Gastrocnemius medialis (tissue), 4 donors: ENCODE measurements around the gene SLCO4A1. TPM values are rescaled to one million over a fixed set of nuclear protein-coding genes. Genes with fewer than 3 reads are reported as not detected.
"Not testable (repeated sequence)": the region's sequence is repeated elsewhere in the genome, so short reads cannot be mapped to it uniquely, and the experiment has no call there.

Experiments
- ATAC-seq, 2 donors: fragments of 150-250 bp; one replicate each; pipeline ENCODE4 v1.9.1; 2016
- DNase-seq, 2 donors: peaks; one replicate each; pipeline ENCODE4 v3.0.0-alpha.2; 2019
- H3K27ac ChIP-seq, 4 donors: fragments of 200-600 bp; sonication (generic); 1 replicate in 1 of 4; 2 replicates in 3 of 4; pipeline ENCODE4 v1.5.1; 2016 to 2018; ENCODE audit warnings: mild to moderate bottlenecking in 2 of 4, moderate library complexity in 1 of 4
- H3K27me3 ChIP-seq, 3 donors: fragments of 200-600 bp; sonication (generic) in 2 of 3; 1 replicate in 1 of 3; 2 replicates in 2 of 3; pipeline versions ENCODE4 v1.5.1 to v1.6.0; 2016 to 2019; ENCODE audit warnings: mild to moderate bottlenecking in 1 of 3, moderate library complexity in 1 of 3
- H3K36me3 ChIP-seq, 2 donors: fragments of 200-600 bp; sonication (generic) in 1 of 2; one replicate each; pipeline ENCODE4 v1.5.1; 2017 to 2018
- H3K4me1 ChIP-seq, 2 donors: fragments of 200-600 bp; sonication (generic) in 1 of 2; one replicate each; pipeline ENCODE4 v1.5.1; 2016 to 2017; ENCODE audit warnings: mild to moderate bottlenecking in 2 of 2
- H3K4me3 ChIP-seq, 4 donors: fragments of 200-600 bp; sonication (generic) in 3 of 4; 1 replicate in 1 of 4; 2 replicates in 3 of 4; pipeline ENCODE4 v1.5.1; 2016 to 2019; ENCODE audit warnings: mild to moderate bottlenecking in 2 of 4
- H3K9me3 ChIP-seq, 3 donors: fragments of 200-600 bp; sonication (generic) in 2 of 3; 1 replicate in 1 of 3; 2 replicates in 2 of 3; pipeline ENCODE4 v1.5.1; 2016 to 2019
- CTCF ChIP-seq, 5 experiments: fragments of 450-650 bp in 3 of 5; fragments of 200-600 bp in 2 of 5; sonication (generic) in 2 of 5; IDR thresholded peaks in 4 of 5; conservative IDR thresholded peaks in 1 of 5; 1 replicate in 4 of 5; 2 replicates in 1 of 5; pipeline ENCODE4 v1.5.1; 2016 to 2019; ENCODE audit warnings: antibody characterized with exemption in 5 of 5, mild to moderate bottlenecking in 3 of 5, moderate library complexity in 3 of 5
- POLR2A ChIP-seq, 2 donors: fragments of 450-650 bp; IDR thresholded peaks; one replicate each; pipeline ENCODE4 v1.6.1; 2017; ENCODE audit warnings: antibody characterized with exemption in 2 of 2, mild to moderate bottlenecking in 2 of 2, moderate library complexity in 2 of 2
- in situ Hi-C, 4 donors: fragments of 200-750 bp; cut with MboI; loops; one replicate each; pipeline versions ENCODE4 v1.15.0 to v1.8.0; 2017; ENCODE audit warnings: low sequenced_read_pairs in 4 of 4
- intact Hi-C: fragments of 100-400 bp; cut with DNase I; formaldehyde crosslinking; loops from one replicate; pipeline ENCODE4 v1.15.1; 2023; ENCODE audit warnings: low total_unique reads
- total RNA-seq, 4 donors: library from RNA; depleted of rRNA; stranded (reverse); fragments of >200 nt; gene quantifications; one replicate each; pipeline versions ENCODE4 v1.1.0 to v1.2.3, GENCODE V29; 2016

SLCO4A1 gene
- total RNA-seq, 4 donors from 2014 or later: 20.4 to 26.9 (median 21.8) TPM

GRCh38 chr20:62678553-62678952 is 36.2 kb downstream of the SLCO4A1 start:
- H3K9me3 ChIP-seq: no peaks in the 10 kb centered on the region
- DNase-seq (no peak), ATAC-seq (no peak)
- no peak overlapping the region for H3K27ac ChIP-seq
- no peaks in the 10 kb centered on the region for H3K4me1 ChIP-seq
- H3K27me3 ChIP-seq: peaks cover 24 to 54% (median 29%) of the 10 kb centered on the region in 3 donors
- intact Hi-C loops (no loop called here), in situ Hi-C loops (loop anchor here in 1 of 4 donors (10.0 kb wide), 1 partner anchor 126 kb away; the partner anchor contains the start of gene OGFR)
- H3K4me3 ChIP-seq: no peak overlapping the region
- TF ChIP-seq CTCF (IDR thresholded peaks at IDR 0.05 in 4 of 5, conservative IDR thresholded peaks at IDR 0.05 in 1 of 5) (no peak), POLR2A (IDR thresholded peaks at IDR 0.05) (no peak)
- no peaks in the 10 kb centered on the region for H3K36me3 ChIP-seq

- H3K27ac ChIP-seq: no peak overlapping the region
- no peaks in the 10 kb centered on the region for H3K9me3 ChIP-seq
- in situ Hi-C loops (loop anchor here in 1 of 4 donors (10.0 kb wide), 1 partner anchor 125 kb away; the partner anchor contains the start of gene OGFR), intact Hi-C loops (no loop called here)
- ATAC-seq (no peak), DNase-seq (no peak)
- no peaks in the 10 kb centered on the region for H3K4me1 ChIP-seq
- no peak overlapping the region for H3K4me3 ChIP-seq
- peaks cover 18 to 45% (median 34%) of the 10 kb centered on the region in 3 donors for H3K27me3 ChIP-seq
- TF ChIP-seq POLR2A (IDR thresholded peaks at IDR 0.05): no peak
- no peak for TF ChIP-seq CTCF (IDR thresholded peaks at IDR 0.05 in 4 of 5, conservative IDR thresholded peaks at IDR 0.05 in 1 of 5)
- no peaks in the 10 kb centered on the region for H3K36me3 ChIP-seq
These were observed 37.8 kb downstream of the SLCO4A1 start for GRCh38 chr20:62679978-62680589.

GRCh38 chr20:62682912-62683517 is 40.7 kb downstream of the SLCO4A1 start:
- DNase-seq (no peak), ATAC-seq (no peak)
- intact Hi-C loops: no loop called here
- Histone ChIP-seq H3K9me3 (no peaks in the 10 kb centered on the region), H3K27ac (no peak overlapping the region), H3K27me3 (peaks cover 8 to 40% (median 31%) of the 10 kb centered on the region in 3 donors), H3K4me3 (no peak overlapping the region), H3K4me1 (no peaks in the 10 kb centered on the region), H3K36me3 (no peaks in the 10 kb centered on the region)
- in situ Hi-C loops: no loop called here
- no peak for TF ChIP-seq POLR2A (IDR thresholded peaks at IDR 0.05)
- TF ChIP-seq CTCF (IDR thresholded peaks at IDR 0.05 in 4 of 5, conservative IDR thresholded peaks at IDR 0.05 in 1 of 5): no peak

GRCh38 chr20:62683660-62684322 is 41.5 kb downstream of the SLCO4A1 start:
- H3K36me3 ChIP-seq, ATAC-seq, in situ Hi-C loops, H3K4me3 ChIP-seq, intact Hi-C loops, DNase-seq, H3K27ac ChIP-seq, H3K9me3 ChIP-seq, H3K4me1 ChIP-seq: not testable (repeated sequence)
- H3K27me3 ChIP-seq: peaks cover 8 to 40% (median 31%) of the 10 kb centered on the region in 3 donors

GRCh38 chr20:62684981-62685380 is 42.7 kb downstream of the SLCO4A1 start:
- in situ Hi-C loops: no loop called here
- no peaks in the 10 kb centered on the region for H3K4me1 ChIP-seq
- no peak for TF ChIP-seq CTCF (IDR thresholded peaks at IDR 0.05 in 4 of 5, conservative IDR thresholded peaks at IDR 0.05 in 1 of 5)
- no peak for TF ChIP-seq POLR2A (IDR thresholded peaks at IDR 0.05)
- intact Hi-C loops: no loop called here
- H3K9me3 ChIP-seq: no peaks in the 10 kb centered on the region
- ATAC-seq (no peak), DNase-seq (no peak)
- H3K27me3 ChIP-seq: peaks cover 8 to 34% (median 28%) of the 10 kb centered on the region in 3 donors
- no peaks in the 10 kb centered on the region for H3K36me3 ChIP-seq
- H3K4me3 ChIP-seq: no peak overlapping the region
- no peak overlapping the region for H3K27ac ChIP-seq
